DMS153 treated with DMSO at 0.1 percent for 48 hours (cell line): Measurements from ENCODE around the gene PDGFD.
"Not testable (repeated sequence)": the region's sequence is repeated elsewhere in the genome, so short reads cannot be mapped to it uniquely, and the experiment has no call there.

Experiments used
- DNase-seq: peaks from one replicate; lab custom pipeline; 2025; ENCODE audit not compliant: unreplicated experiment; lab: John Stamatoyannopoulos, UW

The PDGFD gene

GRCh38 chr11:104057908-104058307 is 106.0 kb downstream of the PDGFD start:
- no peak for DNase-seq

- DNase-seq = no peak
Observed at GRCh38 chr11:104055596-104055995, 108.4 kb downstream of the PDGFD start.

GRCh38 chr11:104054911-104055529 is 108.9 kb downstream of the PDGFD start:
- DNase-seq = no peak

GRCh38 chr11:104053743-104054478 is 110.0 kb downstream of the PDGFD start:
- DNase-seq = no peak

GRCh38 chr11:104051778-104052177 is 112.2 kb downstream of the PDGFD start:
- no peak for DNase-seq

GRCh38 chr11:104049116-104049515 is 114.8 kb downstream of the PDGFD start:
- no peak for DNase-seq

GRCh38 chr11:104046858-104047257 is 117.1 kb downstream of the PDGFD start:
- not testable (repeated sequence) for DNase-seq

- DNase-seq = no peak
Observed at GRCh38 chr11:104046331-104046730, 117.6 kb downstream of the PDGFD start.

- DNase-seq = no peak
Observed at GRCh38 chr11:104043678-104044239, 120.2 kb downstream of the PDGFD start.

- DNase-seq = no peak
Observed at GRCh38 chr11:104043142-104043541, 120.8 kb downstream of the PDGFD start.

GRCh38 chr11:104041792-104042191 is 122.2 kb downstream of the PDGFD start:
- no peak for DNase-seq

- DNase-seq = no peak
Observed at GRCh38 chr11:104036995-104037394, 127.0 kb downstream of the PDGFD start.

- DNase-seq = no peak
Observed at GRCh38 chr11:104036588-104036987, 127.4 kb downstream of the PDGFD start, which contains the start of gene DDI1. Gene DDI1 (plus strand): TSS chr11:104036640. CDS start chr11:104036823, 183 bp downstream.

GRCh38 chr11:104033561-104033960 is 130.4 kb downstream of the PDGFD start:
- DNase-seq = no peak

GRCh38 chr11:104033134-104033533 is 130.8 kb downstream of the PDGFD start:
- DNase-seq = no peak

- no peak for DNase-seq
Observed at GRCh38 chr11:104028476-104029263, 135.3 kb downstream of the PDGFD start.

GRCh38 chr11:104024572-104024971 is 139.4 kb downstream of the PDGFD start:
- DNase-seq = no peak

- DNase-seq = no peak
Observed at GRCh38 chr11:104015649-104016415, 148.1 kb downstream of the PDGFD start.

- no peak for DNase-seq
Observed at GRCh38 chr11:104011044-104011443, 152.9 kb downstream of the PDGFD start.

- no peak for DNase-seq
Observed at GRCh38 chr11:104009744-104010143, 154.2 kb downstream of the PDGFD start.
